ENCODE results near the gene AGBL4.
A peak's percentile ranks its signal among the peaks of the same experiment; 100 is the strongest.

The AGBL4 gene

DNA sequence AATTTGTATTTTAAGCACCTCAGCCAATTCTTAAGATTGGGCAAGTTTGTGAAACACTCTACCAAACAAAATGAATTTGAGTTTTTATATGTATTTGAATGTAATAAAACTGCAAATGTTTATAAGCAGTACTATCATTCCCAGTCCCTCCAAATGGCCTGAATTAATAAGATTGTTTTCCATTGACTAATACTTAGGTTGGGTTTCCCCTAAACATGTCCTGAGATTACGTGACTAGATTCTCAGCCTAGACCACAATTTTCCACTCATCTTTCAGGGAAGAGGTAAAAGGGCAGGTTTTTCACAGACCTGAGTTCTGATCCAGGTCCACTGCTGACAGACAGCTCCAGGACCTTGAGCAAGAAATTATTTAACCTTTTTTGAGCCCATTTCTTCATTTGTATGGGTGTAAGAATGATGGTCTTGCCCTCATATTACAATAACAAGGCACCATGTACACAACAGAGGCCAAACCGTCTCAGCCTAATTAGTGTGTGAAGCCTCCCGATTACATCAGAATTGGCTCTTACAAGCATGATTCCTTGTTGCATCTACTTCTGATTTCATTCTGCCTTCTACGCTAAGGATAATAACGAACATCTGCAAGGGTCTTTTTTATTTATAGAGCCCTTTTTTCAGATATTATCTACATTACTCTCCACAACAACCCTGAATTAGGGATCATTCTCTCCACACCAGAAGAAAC is 1298.3 kb downstream of the AGBL4 start:
- no peak for DNase-seq (ENCODE audit: low read depth in 2 of 2)

- no peak for DNase-seq (ENCODE audit: low read depth in 2 of 2)
These were observed 1302.8 kb downstream of the AGBL4 start for GRCh38 chr1:48720929-48721328.

GRCh38 chr1:48718705-48719104 is 1305.0 kb downstream of the AGBL4 start:
- no peak for DNase-seq (ENCODE audit: low read depth in 2 of 2)

DNA sequence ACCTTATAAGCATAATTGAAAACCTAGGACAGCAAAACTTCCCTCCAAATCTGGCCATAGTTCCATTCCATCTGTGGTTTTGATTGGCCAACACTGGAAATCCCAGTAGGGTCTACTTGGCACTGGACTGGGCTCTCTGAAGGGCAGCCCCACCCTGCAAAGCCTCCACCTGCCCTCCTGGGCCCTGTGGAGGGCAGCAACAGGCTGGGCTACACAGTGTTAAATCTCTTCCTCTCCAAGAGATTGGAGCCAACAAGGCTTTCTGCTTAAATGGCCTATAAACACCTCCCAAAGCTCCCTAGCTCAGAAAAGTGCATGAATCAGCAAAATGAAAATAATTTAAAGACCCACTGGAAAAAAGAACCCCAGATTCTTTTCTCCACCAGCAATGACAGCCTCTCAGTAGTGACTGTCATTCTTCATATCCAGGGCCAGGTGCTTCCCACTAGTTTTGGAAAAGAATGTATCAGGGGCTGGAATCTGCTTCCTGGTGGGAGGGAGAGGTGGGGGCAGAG is 1305.6 kb downstream of the AGBL4 start:
- DNase-seq (ENCODE audit: low read depth in 2 of 2), result no peak

- DNase-seq (ENCODE audit: low read depth in 2 of 2), result no peak
These were observed 1306.7 kb downstream of the AGBL4 start for GRCh38 chr1:48717082-48717481.

GRCh38 chr1:48715921-48716320 is 1307.8 kb downstream of the AGBL4 start:
- no peak for DNase-seq (ENCODE audit: low read depth in 2 of 2)

DNA sequence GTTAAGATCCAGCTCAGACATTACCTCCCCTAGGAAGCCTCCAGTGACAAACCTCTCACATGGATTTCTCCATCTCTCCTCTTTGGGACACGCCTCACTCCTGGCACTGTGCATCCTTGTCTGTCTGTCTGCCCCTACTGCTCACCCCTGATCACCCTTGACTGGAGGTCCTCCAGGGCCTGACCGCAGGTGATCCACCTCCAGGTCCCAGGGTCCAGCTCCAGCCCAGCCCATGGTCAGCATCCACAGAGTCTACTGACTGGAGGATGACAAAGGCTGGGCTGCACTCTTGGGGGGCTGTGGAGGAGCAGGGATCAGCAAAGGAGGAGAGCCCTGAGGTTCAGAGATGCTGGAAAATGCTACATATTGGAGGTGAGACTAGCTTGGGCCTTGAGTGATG is 1312.8 kb downstream of the AGBL4 start:
- DNase-seq (ENCODE audit: low read depth in 2 of 2), result no peak

DNA sequence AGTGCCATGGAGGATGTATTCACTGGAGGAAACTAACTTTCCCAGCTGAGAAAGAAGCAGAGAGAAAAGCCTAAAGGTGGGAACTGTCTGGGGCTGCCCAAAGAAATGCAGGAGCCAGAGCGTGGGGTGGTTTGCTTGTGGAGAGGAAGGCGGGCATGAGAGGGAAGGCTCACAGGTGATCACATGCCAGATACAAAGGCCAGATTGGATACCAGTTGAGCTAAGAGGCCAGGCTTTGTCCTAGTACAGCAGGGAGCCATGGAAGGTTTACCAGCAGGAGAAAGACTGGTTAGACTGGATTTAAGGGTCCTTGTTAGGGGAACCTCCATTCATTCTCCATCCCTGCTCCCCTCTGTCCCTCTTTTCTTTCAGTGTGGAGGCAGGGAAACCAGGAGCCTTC is 1313.4 kb downstream of the AGBL4 start:
- DNase-seq (ENCODE audit: low read depth in 2 of 2), result no peak

DNA sequence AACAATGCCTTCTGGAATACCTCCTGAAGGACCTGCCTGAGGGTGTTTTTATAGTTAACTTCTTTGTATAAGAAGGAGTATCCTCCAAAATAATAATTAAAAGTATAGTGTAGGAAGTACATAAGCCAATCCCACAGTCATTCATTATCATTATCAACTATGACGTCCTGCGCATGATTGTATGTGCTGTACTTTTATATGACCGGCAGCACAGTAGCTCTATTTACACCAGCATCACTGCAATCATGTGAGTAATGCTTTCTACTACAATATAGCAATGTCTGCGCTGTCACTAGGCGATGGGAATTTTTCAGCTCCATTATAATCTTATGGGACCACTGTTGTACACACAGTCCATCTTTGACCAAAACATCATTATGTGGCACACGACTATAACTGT is 1319.0 kb downstream of the AGBL4 start:
- no peak for DNase-seq (ENCODE audit: low read depth in 2 of 2)

DNA sequence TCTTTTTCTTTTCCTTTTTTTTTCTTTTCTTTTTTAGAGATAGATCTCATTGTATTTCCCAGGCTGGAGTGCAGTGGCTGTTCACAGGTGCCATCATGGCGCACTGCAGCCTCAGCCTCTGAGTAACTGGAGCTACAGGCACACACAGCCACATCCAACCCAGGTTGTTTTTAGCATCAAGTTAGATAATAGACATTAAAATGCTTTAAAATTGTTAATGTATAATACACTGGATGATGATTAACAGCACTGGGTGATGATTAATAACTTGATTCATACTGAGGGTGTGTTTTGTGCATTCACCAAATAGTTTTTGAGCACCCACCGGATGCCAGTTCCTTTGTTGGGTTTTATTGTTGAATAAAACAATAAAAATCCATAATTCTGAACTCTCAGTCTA is 1322.3 kb downstream of the AGBL4 start:
- no peak for DNase-seq (ENCODE audit: low read depth in 2 of 2)

- DNase-seq (ENCODE audit: low read depth in 2 of 2), result peak; percentile 10 to 61
These were observed 1326.6 kb downstream of the AGBL4 start for GRCh38 chr1:48697066-48697707.

- no peak for DNase-seq (ENCODE audit: low read depth in 2 of 2)
These were observed 1328.6 kb downstream of the AGBL4 start for GRCh38 chr1:48695161-48695560.

- no peak for DNase-seq (ENCODE audit: low read depth in 2 of 2)
These were observed 1330.0 kb downstream of the AGBL4 start for GRCh38 chr1:48693674-48694320.

GRCh38 chr1:48693180-48693579 is 1330.6 kb downstream of the AGBL4 start:
- no peak for DNase-seq (ENCODE audit: low read depth in 2 of 2)

DNA sequence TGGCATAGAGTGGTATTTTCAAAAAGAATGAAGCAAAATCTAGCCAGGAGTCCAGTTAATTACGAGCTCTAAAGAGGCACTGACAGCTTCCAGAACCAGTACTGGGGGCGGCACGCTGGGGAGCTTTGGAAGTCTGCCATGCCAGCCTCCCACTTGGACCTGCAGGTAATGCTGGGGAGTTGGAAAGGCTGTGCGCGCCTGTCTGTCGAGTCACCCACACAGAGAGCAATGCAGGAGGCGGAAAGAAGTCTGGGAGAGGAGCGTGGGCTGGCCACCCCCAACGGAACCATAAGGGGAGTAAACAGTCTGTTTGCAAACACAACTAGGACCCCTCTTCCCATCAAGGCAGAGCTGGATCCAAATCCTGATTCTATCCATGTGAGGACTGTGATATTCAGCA is 1331.5 kb downstream of the AGBL4 start:
- no peak for DNase-seq (ENCODE audit: low read depth in 2 of 2)

GRCh38 chr1:48691429-48692001 is 1332.2 kb downstream of the AGBL4 start:
- no peak for DNase-seq (ENCODE audit: low read depth in 2 of 2)

- DNase-seq (ENCODE audit: low read depth in 2 of 2), result no peak
These were observed 1335.5 kb downstream of the AGBL4 start for GRCh38 chr1:48688102-48688760.

- DNase-seq (ENCODE audit: low read depth in 2 of 2), result no peak
These were observed 1336.3 kb downstream of the AGBL4 start for GRCh38 chr1:48687282-48688045.

GRCh38 chr1:48686159-48686558 is 1337.6 kb downstream of the AGBL4 start:
- no peak for DNase-seq (ENCODE audit: low read depth in 2 of 2)

DNA sequence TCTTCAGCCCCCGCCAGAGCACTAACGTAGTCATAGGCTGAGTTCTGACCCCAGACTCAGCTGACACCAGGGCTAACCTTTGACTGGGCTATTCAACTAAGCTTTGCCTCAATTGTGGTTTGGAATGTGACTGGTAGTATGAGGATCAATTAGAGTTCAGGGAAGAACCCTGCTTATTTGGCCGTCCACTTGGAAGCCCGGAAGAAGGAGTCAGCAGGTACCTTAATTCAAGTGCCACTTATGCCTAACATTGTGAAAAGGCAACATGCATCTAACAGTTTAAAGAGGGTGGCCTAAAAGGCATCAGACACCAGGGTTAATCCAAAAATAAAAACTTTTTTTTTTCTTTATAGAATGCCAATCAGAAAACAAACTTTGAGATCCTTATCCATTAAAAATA is 1339.4 kb downstream of the AGBL4 start:
- no peak for DNase-seq (ENCODE audit: low read depth in 2 of 2)

DNA sequence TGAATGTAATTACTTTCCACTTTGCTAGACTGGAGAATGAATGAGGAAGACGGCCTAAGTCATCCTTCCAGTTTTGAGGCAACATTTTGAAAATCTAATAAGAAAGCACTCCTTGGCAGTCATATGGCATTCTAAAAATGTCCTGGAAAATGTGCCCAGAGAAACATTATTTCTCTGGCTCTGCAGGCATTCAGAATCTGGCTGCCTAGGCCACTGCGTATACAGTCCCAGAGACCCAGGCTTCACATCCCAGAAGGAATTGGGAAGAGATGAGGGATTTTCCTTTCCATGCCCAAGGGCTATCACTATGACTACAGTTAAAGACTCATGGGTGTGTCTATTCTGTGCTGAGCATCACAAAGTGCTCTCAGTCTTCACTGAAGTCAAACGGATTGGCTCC is 1339.9 kb downstream of the AGBL4 start:
- DNase-seq (ENCODE audit: low read depth in 2 of 2), result no peak

Data from stimulated activated CD4-positive, alpha-beta T cell treated with anti-CD3 and anti-CD28 coated beads, Interleukin-12 subunit alpha, Interleukin-12 subunit beta, amount 100 ng/mL, for 24 hours (primary cell).